H9 (cell line): ENCODE measurements around the gene USP13. TPM values are rescaled to one million over a fixed set of nuclear protein-coding genes. Genes with fewer than 3 reads are reported as not detected.

Source experiments
- DNase-seq: peaks from one replicate; pipeline ENCODE4 v3.0.0-alpha.2; 2017
- H2AFZ ChIP-seq: one replicate; pipeline ENCODE4 v1.6.1; 2013; ENCODE audit warnings: mild to moderate bottlenecking, low read length, control low read depth, moderate library complexity
- H2AK5ac ChIP-seq: 2 replicates; pipeline ENCODE4 v1.6.1; 2013; ENCODE audit warnings: low read length, control low read depth, mixed read lengths; ENCODE audit not compliant: insufficient read length
- H2BK120ac ChIP-seq: one replicate; pipeline ENCODE4 v1.6.1; 2013; ENCODE audit warnings: low read depth, mild to moderate bottlenecking, low read length, control low read depth, inconsistent platforms; ENCODE audit not compliant: poor library complexity, severe bottlenecking
- H2BK12ac ChIP-seq: 2 replicates; pipeline ENCODE4 v1.6.1; 2013; ENCODE audit warnings: low read length, control low read depth, mixed read lengths, low read depth; ENCODE audit not compliant: insufficient read length
- H2BK15ac ChIP-seq: 2 replicates; pipeline ENCODE4 v1.6.1; 2013; ENCODE audit warnings: low read depth, low read length, control low read depth
- H2BK20ac ChIP-seq: one replicate; pipeline ENCODE4 v1.6.1; 2013; ENCODE audit warnings: low read depth, mild to moderate bottlenecking, low read length, control low read depth, inconsistent platforms; ENCODE audit not compliant: poor library complexity, severe bottlenecking
- H2BK5ac ChIP-seq: 2 replicates; pipeline ENCODE4 v1.6.1; 2013; ENCODE audit warnings: low read length, control low read depth, mixed read lengths; ENCODE audit not compliant: insufficient read length
- H3K14ac ChIP-seq: 2 replicates; pipeline ENCODE4 v1.6.1; 2013; ENCODE audit warnings: low read length, control low read depth; ENCODE audit not compliant: insufficient read depth
- H3K18ac ChIP-seq: 2 replicates; pipeline ENCODE4 v1.6.1; 2013; ENCODE audit warnings: low read depth, mild to moderate bottlenecking, mixed read lengths, low read length, control low read depth; ENCODE audit not compliant: insufficient read length
- H3K23ac ChIP-seq: 2 replicates; pipeline ENCODE4 v1.6.1; 2013; ENCODE audit warnings: low read length, control low read depth, mixed read lengths, low read depth; ENCODE audit not compliant: insufficient read length
- H3K23me2 ChIP-seq: 2 replicates; pipeline ENCODE4 v1.6.1; 2013; ENCODE audit warnings: low read depth, mild to moderate bottlenecking, mixed read lengths, low read length, control low read depth; ENCODE audit not compliant: insufficient read length, poor library complexity, severe bottlenecking
- H3K27ac ChIP-seq: 2 replicates; pipeline ENCODE4 v1.5.1; 2013; ENCODE audit warnings: low read length, control low read depth, mixed read lengths, low read depth; ENCODE audit not compliant: insufficient read length
- H3K27me3 ChIP-seq: 2 replicates; pipeline ENCODE4 v1.6.1; 2013; ENCODE audit warnings: low read length, control low read depth, inconsistent platforms; ENCODE audit not compliant: insufficient read depth
- H3K4ac ChIP-seq: 2 replicates; pipeline ENCODE4 v1.6.1; 2013; ENCODE audit warnings: low read depth, mild to moderate bottlenecking, control low read depth, inconsistent platforms, low read length, moderate library complexity
- H3K4me1 ChIP-seq: 2 replicates; pipeline ENCODE4 v1.6.1; 2013; ENCODE audit warnings: low read length, control low read depth, inconsistent platforms; ENCODE audit not compliant: insufficient read depth
- H3K4me2 ChIP-seq: 2 replicates; pipeline ENCODE4 v1.6.1; 2013; ENCODE audit warnings: low read length, control low read depth, mixed read lengths; ENCODE audit not compliant: insufficient read length, insufficient read depth
- H3K56ac ChIP-seq: 2 replicates; pipeline ENCODE4 v1.6.1; 2013; ENCODE audit warnings: low read depth, mild to moderate bottlenecking, mixed read lengths, low read length, control low read depth; ENCODE audit not compliant: insufficient read length
- H3K79me1 ChIP-seq: 2 replicates; pipeline ENCODE4 v1.6.1; 2013; ENCODE audit warnings: low read depth, mild to moderate bottlenecking, moderate library complexity, low read length, control low read depth, inconsistent platforms; ENCODE audit not compliant: insufficient read depth, poor library complexity, severe bottlenecking
- H3K79me2 ChIP-seq: 2 replicates; pipeline ENCODE4 v1.6.1; 2013; ENCODE audit warnings: low read length, control low read depth, inconsistent platforms; ENCODE audit not compliant: insufficient read depth
- H3K9ac ChIP-seq: 2 replicates; pipeline ENCODE4 v1.6.1; 2013; ENCODE audit warnings: low read length, control low read depth, mixed read lengths; ENCODE audit not compliant: insufficient read length; ENCODE audit errors: extremely low read depth
- H3K9me3 ChIP-seq: one replicate; pipeline ENCODE4 v1.6.1; 2013; ENCODE audit warnings: low read depth, low read length, inconsistent platforms; ENCODE audit not compliant: control insufficient read depth
- H3T11ph ChIP-seq: one replicate; pipeline ENCODE4 v1.6.1; 2013; ENCODE audit warnings: mild to moderate bottlenecking, low read length, control low read depth, inconsistent platforms
- H4K20me1 ChIP-seq: one replicate; pipeline ENCODE4 v1.6.1; 2013; ENCODE audit not compliant: control insufficient read depth, insufficient read length, insufficient read depth
- H4K5ac ChIP-seq: 2 replicates; pipeline ENCODE4 v1.6.1; 2013; ENCODE audit warnings: low read depth, mild to moderate bottlenecking, mixed read lengths, low read length, control low read depth; ENCODE audit not compliant: insufficient read length
- H4K8ac ChIP-seq: replicated peaks from 2 replicates; pipeline ENCODE4 v1.6.1; 2013; ENCODE audit warnings: low read length, control low read depth, mixed read lengths, low read depth; ENCODE audit not compliant: insufficient read length
- H4K91ac ChIP-seq: 2 replicates; pipeline ENCODE4 v1.6.1; 2013; ENCODE audit warnings: low read depth, mild to moderate bottlenecking, moderate library complexity, mixed read lengths, low read length, control low read depth; ENCODE audit not compliant: insufficient read length
- H3K27ac Mint-ChIP-seq, 3 experiments: 2 replicates in 2 of 3; 3 replicates in 1 of 3; pipeline ENCODE4 v1.8.0; 2020 to 2021; ENCODE audit warnings: mixed read lengths in 3 of 3, mild to moderate bottlenecking in 1 of 3, moderate library complexity in 1 of 3
- H3K27me3 Mint-ChIP-seq: 2 replicates; pipeline ENCODE4 v1.8.0; 2021; ENCODE audit warnings: low read depth, mild to moderate bottlenecking, moderate library complexity, mixed read lengths
- H3K36me3 Mint-ChIP-seq, 3 experiments: 2 replicates in 2 of 3; 3 replicates in 1 of 3; pipeline ENCODE4 v1.8.0; 2020 to 2021; ENCODE audit warnings: low read depth in 3 of 3, mixed read lengths in 3 of 3; ENCODE audit not compliant: insufficient read depth in 1 of 3
- H3K4me1 Mint-ChIP-seq, 2 experiments: 2 replicates each; pipeline ENCODE4 v1.8.0; 2020; ENCODE audit warnings: mixed read lengths in 2 of 2
- H3K4me3 Mint-ChIP-seq, 2 experiments: 2 replicates in 1 of 2; 3 replicates in 1 of 2; pipeline ENCODE4 v1.8.0; 2020 to 2021; ENCODE audit warnings: mild to moderate bottlenecking in 2 of 2, mixed read lengths in 2 of 2, moderate library complexity in 1 of 2
- H3K9me3 Mint-ChIP-seq, 2 experiments: 2 replicates in 1 of 2; 3 replicates in 1 of 2; pipeline ENCODE4 v1.8.0; 2020; ENCODE audit warnings: mild to moderate bottlenecking in 2 of 2, mixed read lengths in 2 of 2, moderate library complexity in 1 of 2
- CTCF ChIP-seq: fragments of 200-600 bp; sonication (generic); conservative IDR thresholded peaks from 3 replicates; pipeline ENCODE4 v1.8.0; 2021; ENCODE audit warnings: antibody characterized with exemption, mild to moderate bottlenecking
- WGBS: extraction: QIAGEN DNeasy Blood & Tissue Kit; methylation state at CpG from one replicate; pipeline ENCODE4 v1.1.7; 2013; ENCODE audit warnings: missing lambda C conversion rate, low lambda C conversion rate, mixed read lengths; ENCODE audit not compliant: insufficient read length; ENCODE audit errors: extremely low coverage; 5-methylcytosine and 5-hydroxymethylcytosine counted together
- total RNA-seq: library from RNA; stranded (reverse); gene quantifications from 2 replicates; pipeline ENCODE4 v1.2.1, GENCODE V29; 2021

Gene USP13
- total RNA-seq, 1 experiment from 2014 or later: 26.7 TPM

GRCh38 chr3:179832333-179832854 lies 179.6 kb downstream of the USP13 start:
- Histone ChIP-seq H2AK5ac (no peak overlapping the region), H3K18ac (no peak overlapping the region), H3K56ac (no peak overlapping the region), H2BK20ac (no peak overlapping the region), H4K20me1 (no peaks in the 10 kb centered on the region), H3T11ph (no peak overlapping the region), H3K14ac (no peak overlapping the region), H4K91ac (no peak overlapping the region), H3K27me3 (no peaks in the 10 kb centered on the region), H4K8ac (no peak overlapping the region), H2BK15ac (no peak overlapping the region), H2BK12ac (no peak overlapping the region), H3K4me2 (no peak overlapping the region), H2BK5ac (no peak overlapping the region), H3K27ac (no peak overlapping the region), H3K9ac (no peak overlapping the region), H3K79me2 (no peaks in the 10 kb centered on the region), H3K23ac (no peak overlapping the region), H3K9me3 (no peaks in the 10 kb centered on the region), H3K4ac (no peak overlapping the region), H3K79me1 (no peaks in the 10 kb centered on the region), H2AFZ (no peak overlapping the region), H3K23me2 (no peaks in the 10 kb centered on the region), H2BK120ac (no peak overlapping the region), H4K5ac (no peak overlapping the region), H3K4me1 (no peaks in the 10 kb centered on the region)
- TF ChIP-seq CTCF: no peak
- no peaks in the 10 kb centered on the region for H3K9me3 Mint-ChIP-seq
- H3K4me3 Mint-ChIP-seq: no peak overlapping the region
- WGBS: 100% methylated on average over 3 of the region's 3 CpGs
- no peak overlapping the region for H3K27ac Mint-ChIP-seq
- DNase-seq: no peak
- peaks cover 4% of the 10 kb centered on the region in 2 experiments for H3K4me1 Mint-ChIP-seq
- H3K27me3 Mint-ChIP-seq: no peaks in the 10 kb centered on the region; the same call in none of the 2 replicates
- H3K36me3 Mint-ChIP-seq: no peaks in the 10 kb centered on the region
